Esophagus squamous epithelium (tissue), 5 donors: ENCODE results near the gene ARVCF. TPM values are rescaled to one million over a fixed set of nuclear protein-coding genes. Genes with fewer than 3 reads are reported as not detected.
A peak's percentile ranks its signal among the peaks of the same experiment; 100 is the strongest.

Source experiments
- DNase-seq: peaks from one replicate; lab custom pipeline; 2025; lab: John Stamatoyannopoulos, UW
- H3K27ac ChIP-seq, 4 donors: fragments of 200-600 bp; sonication (generic); one replicate each; pipeline ENCODE4 v1.5.1; 2016 to 2019; ENCODE audit warnings: mild to moderate bottlenecking in 1 of 4
- H3K27me3 ChIP-seq, 4 donors: fragments of 200-600 bp; sonication (generic); 1 replicate in 3 of 4; 2 replicates in 1 of 4; pipeline versions ENCODE4 v1.5.1 to v1.6.0; 2017 to 2021; ENCODE audit warnings: antibody characterized with exemption in 1 of 4
- H3K36me3 ChIP-seq, 3 donors: fragments of 200-600 bp; sonication (generic); one replicate each; pipeline ENCODE4 v1.5.1; 2016 to 2019
- H3K4me1 ChIP-seq, 3 donors: fragments of 200-600 bp; sonication (generic); one replicate each; pipeline ENCODE4 v1.5.1; 2017 to 2019
- H3K4me3 ChIP-seq, 4 donors: fragments of 200-600 bp; sonication (generic); 1 replicate in 3 of 4; 2 replicates in 1 of 4; pipeline ENCODE4 v1.5.1; 2016 to 2019; ENCODE audit warnings: mild to moderate bottlenecking in 2 of 4, moderate library complexity in 1 of 4
- H3K9me3 ChIP-seq, 3 donors: fragments of 200-600 bp; sonication (generic); one replicate each; pipeline ENCODE4 v1.5.1; 2016 to 2019
- CTCF ChIP-seq, 6 experiments: fragments of 450-650 bp in 4 of 6; fragments of 200-600 bp in 2 of 6; sonication (generic) in 2 of 6; IDR thresholded peaks; one replicate each; pipeline ENCODE4 v1.5.1; 2016 to 2019; ENCODE audit warnings: antibody characterized with exemption in 6 of 6, mild to moderate bottlenecking in 4 of 6, moderate library complexity in 4 of 6
- POLR2A ChIP-seq, 4 donors: fragments of 450-650 bp; IDR thresholded peaks; one replicate each; pipeline ENCODE4 v1.6.1; 2017; ENCODE audit warnings: antibody characterized with exemption in 4 of 4, mild to moderate bottlenecking in 4 of 4, moderate library complexity in 3 of 4
- WGBS, 2 donors: methylation state at CpG; one replicate each; pipeline ENCODE4 v1.1.5; 2018; 5-methylcytosine and 5-hydroxymethylcytosine counted together
- intact Hi-C: fragments of 100-400 bp; cut with DNase I; formaldehyde crosslinking; loops from one replicate; pipeline ENCODE4 v1.15.0; 2022
- total RNA-seq, 4 donors: library from RNA; depleted of rRNA; stranded (reverse); fragments of >200 nt; gene quantifications; one replicate each; pipeline ENCODE4 v1.1.0, GENCODE V29; 2016
- donor health status: DM: yes; HTN: yes; CAD: no.

Gene ARVCF
- total RNA-seq, 4 donors from 2014 or later: 3.1 to 10.9 (median 7.1) TPM

- Histone ChIP-seq H3K27me3 (no peaks in the 10 kb centered on the region), H3K4me1 (peaks cover 0 to 45% (median 16%) of the 10 kb centered on the region in 3 donors), H3K4me3 (no peak overlapping the region), H3K27ac (peak overlapping the region in 2 of 4 donors; percentile 49 to 80), H3K9me3 (no peaks in the 10 kb centered on the region), H3K36me3 (no peaks in the 10 kb centered on the region)
- TF ChIP-seq CTCF (IDR thresholded peaks at IDR 0.05) (no peak), POLR2A (IDR thresholded peaks at IDR 0.05) (no peak)
- 48 to 64% methylated on average over 13 to 16 of the region's 18 CpGs for WGBS, 2 donors
- DNase-seq: no peak
- intact Hi-C loops: no loop called here
These were observed 20.8 kb downstream of the ARVCF start for GRCh38 chr22:19995611-19996339.

GRCh38 chr22:19994851-19995610 lies 21.6 kb downstream of the ARVCF start:
- intact Hi-C loops: no loop called here
- DNase-seq: no peak
- Histone ChIP-seq H3K4me1 (peaks cover 0 to 45% (median 16%) of the 10 kb centered on the region in 3 donors), H3K36me3 (no peaks in the 10 kb centered on the region), H3K27me3 (no peaks in the 10 kb centered on the region), H3K27ac (peak overlapping the region in 2 of 4 donors; percentile 57 to 80), H3K4me3 (no peak overlapping the region), H3K9me3 (no peaks in the 10 kb centered on the region)
- 70 to 75% methylated on average over 12 of the region's 12 CpGs for WGBS, 2 donors
- no peak for TF ChIP-seq CTCF (IDR thresholded peaks at IDR 0.05)
- no peak for TF ChIP-seq POLR2A (IDR thresholded peaks at IDR 0.05)

- Histone ChIP-seq H3K4me1 (peaks cover 0 to 41% (median 14%) of the 10 kb centered on the region in 3 donors), H3K27me3 (no peaks in the 10 kb centered on the region), H3K36me3 (no peaks in the 10 kb centered on the region), H3K27ac (no peak overlapping the region), H3K4me3 (no peak overlapping the region), H3K9me3 (no peaks in the 10 kb centered on the region)
- 81 to 89% methylated on average over 7 of the region's 7 CpGs for WGBS, 2 donors
- DNase-seq: no peak
- intact Hi-C loops: no loop called here
- TF ChIP-seq POLR2A (IDR thresholded peaks at IDR 0.05) (no peak), CTCF (IDR thresholded peaks at IDR 0.05) (no peak)
These were observed 22.7 kb downstream of the ARVCF start for GRCh38 chr22:19993926-19994325.

GRCh38 chr22:19992921-19993355 lies 23.7 kb downstream of the ARVCF start:
- Histone ChIP-seq H3K4me3 (no peak overlapping the region), H3K36me3 (no peaks in the 10 kb centered on the region), H3K27ac (peak overlapping the region in 1 of 4 donors; percentile 3), H3K9me3 (no peaks in the 10 kb centered on the region), H3K4me1 (peaks cover 0 to 36% (median 12%) of the 10 kb centered on the region in 3 donors), H3K27me3 (no peaks in the 10 kb centered on the region)
- DNase-seq: no peak
- intact Hi-C loops: no loop called here
- 67 to 75% methylated on average over 3 to 5 of the region's 6 CpGs for whole genome bisulfite sequencing, 2 donors
- TF ChIP-seq POLR2A (IDR thresholded peaks at IDR 0.05) (no peak), CTCF (IDR thresholded peaks at IDR 0.05) (no peak)

- DNase-seq: no peak
- TF ChIP-seq POLR2A (IDR thresholded peaks at IDR 0.05): no peak
- TF ChIP-seq CTCF (IDR thresholded peaks at IDR 0.05): no peak
- WGBS, 2 donors: 83% methylated on average over 3 of the region's 7 CpGs; no CpG with 5 or more reads in 1 of the 2 donors
- Histone ChIP-seq H3K4me1 (peaks cover 0 to 40% (median 12%) of the 10 kb centered on the region in 3 donors), H3K4me3 (no peak overlapping the region), H3K27me3 (no peaks in the 10 kb centered on the region), H3K9me3 (no peaks in the 10 kb centered on the region), H3K27ac (peak overlapping the region in 1 of 4 donors; percentile 33), H3K36me3 (no peaks in the 10 kb centered on the region)
- intact Hi-C loops: no loop called here
These were observed 24.1 kb downstream of the ARVCF start for GRCh38 chr22:19992481-19992911.
